NCI-H510A treated with DMSO at 0.1 percent for 48 hours (cell line): ENCODE data around the gene UBE2B.

ENCODE experiments used
- DNase-seq: peaks from one replicate; lab custom pipeline; 2025; lab: John Stamatoyannopoulos, UW

The UBE2B gene

DNA sequence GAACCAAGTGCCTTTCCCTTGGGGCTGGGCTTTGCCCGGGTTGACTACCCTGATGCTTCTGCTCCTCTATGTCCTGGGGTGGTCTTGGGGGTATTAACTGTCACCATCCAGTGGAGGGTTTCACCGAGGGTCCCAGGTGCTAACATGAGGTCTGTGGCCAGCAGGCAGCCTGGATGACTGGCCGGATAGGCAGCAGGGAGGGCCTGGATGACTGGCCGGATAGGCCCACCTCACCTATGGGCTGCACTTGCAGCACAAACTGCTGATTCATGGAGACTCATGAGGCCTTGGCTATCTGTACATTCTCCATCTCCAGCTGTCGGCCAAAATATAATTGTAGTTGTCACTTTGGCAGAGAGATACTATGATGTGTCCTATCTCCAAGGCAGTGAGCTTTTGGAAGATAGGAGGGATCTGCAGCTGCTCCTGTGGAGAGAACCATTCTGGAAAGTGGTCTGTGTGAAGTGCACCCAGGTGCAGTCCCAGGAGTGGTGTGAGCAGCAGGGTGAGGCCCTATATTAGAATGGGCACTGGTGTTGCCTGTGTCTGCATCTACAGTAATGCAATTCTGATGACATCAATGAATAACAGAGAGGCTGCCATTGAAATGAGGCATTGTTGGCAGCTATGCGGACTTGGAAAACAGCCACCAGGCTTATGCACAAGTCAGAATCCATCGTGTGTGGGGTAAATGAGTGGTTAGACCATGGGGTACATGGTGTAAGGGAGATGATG, 66.6 kb downstream of the UBE2B start:
- peak; percentile 64 for DNase-seq

DNA sequence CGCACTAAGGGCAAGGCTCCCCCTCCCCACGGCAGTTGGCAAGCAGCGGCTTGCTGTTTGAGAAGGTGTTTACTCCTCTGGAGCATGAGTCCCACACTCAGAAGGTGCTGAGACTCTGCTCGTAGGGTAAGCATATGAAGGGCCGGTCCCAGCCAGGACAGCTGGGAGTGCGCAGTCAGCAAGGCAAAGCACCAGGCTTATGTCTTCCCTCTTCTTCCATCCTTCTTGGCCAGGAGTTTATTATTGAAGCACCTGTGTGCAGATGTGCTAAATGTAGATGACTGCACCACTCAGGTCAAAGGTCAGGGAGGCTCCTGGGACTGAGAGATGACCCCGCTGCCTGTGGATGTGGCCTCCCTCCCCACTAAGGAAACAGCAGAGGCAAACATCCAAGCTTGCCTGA, 67.4 kb downstream of the UBE2B start:
- DNase-seq, result no peak

DNA sequence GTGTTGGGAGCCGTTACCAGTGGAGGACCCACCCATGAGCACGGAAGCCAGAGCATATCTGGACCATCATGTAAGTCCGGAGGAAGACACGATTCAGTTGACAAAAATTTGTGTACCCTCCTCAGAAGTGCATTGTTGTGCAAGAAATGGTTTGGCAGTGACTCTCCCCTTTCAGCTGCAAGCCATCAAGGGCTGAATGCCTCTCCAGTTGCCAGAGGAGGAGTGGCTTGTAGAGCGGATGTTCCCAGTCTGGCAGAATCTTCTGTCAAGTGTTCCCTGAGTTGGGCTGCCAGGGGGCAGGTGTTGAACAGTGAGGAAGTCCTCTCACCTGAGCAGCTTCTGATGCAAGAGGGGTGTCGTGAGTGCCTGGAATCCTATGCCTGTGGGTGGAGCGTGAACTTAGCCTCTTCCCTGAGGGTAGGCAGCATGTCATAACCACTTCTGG, 67.9 kb downstream of the UBE2B start:
- peak; percentile 99 for DNase-seq

DNA sequence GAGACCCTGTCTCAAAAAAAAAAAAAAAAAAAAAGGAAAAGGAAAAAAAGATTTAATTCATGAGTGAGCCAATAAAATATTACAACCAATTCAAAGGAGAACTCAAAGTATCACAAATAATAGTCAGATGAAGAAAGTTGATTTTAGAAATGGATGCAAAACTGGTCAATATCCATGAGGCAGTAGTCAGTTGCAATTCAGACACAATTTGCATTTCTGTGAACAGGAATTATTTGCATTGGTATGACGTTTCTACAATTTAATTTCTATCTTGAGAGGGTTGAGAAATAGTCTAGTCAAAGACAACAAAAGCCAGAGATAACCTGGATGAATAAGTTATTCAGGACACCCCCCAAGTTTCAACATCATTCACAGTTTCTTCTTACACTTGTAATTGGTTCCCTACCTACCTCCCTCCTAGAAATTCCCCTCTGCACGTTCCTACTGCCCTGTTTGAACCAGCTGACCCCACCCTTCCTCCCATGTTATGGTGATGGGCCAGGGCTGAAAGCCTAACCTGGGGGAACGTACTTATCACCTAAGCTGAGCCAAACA, 68.9 kb downstream of the UBE2B start:
- no peak for DNase-seq
